GM12891 (cell line): ENCODE measurements around the gene GON4L.

Source experiments
- POLR2A ChIP-seq: IDR thresholded peaks from 2 replicates; pipeline ENCODE4 v1.6.1; 2011; ENCODE audit warnings: low read depth, low read length, control low read depth
- POLR2AphosphoS5 ChIP-seq: IDR thresholded peaks from 2 replicates; pipeline ENCODE4 v1.6.1; 2011; ENCODE audit warnings: low read depth, low read length, control low read depth
- POU2F2 ChIP-seq: IDR thresholded peaks from 2 replicates; pipeline ENCODE4 v1.6.1; 2011; ENCODE audit warnings: low read depth, mild to moderate bottlenecking, control low read depth, low read length, moderate library complexity
- SPI1 ChIP-seq: IDR thresholded peaks from 2 replicates; pipeline ENCODE4 v1.6.1; 2011; ENCODE audit warnings: low read depth, low read length, control low read depth

DNA sequence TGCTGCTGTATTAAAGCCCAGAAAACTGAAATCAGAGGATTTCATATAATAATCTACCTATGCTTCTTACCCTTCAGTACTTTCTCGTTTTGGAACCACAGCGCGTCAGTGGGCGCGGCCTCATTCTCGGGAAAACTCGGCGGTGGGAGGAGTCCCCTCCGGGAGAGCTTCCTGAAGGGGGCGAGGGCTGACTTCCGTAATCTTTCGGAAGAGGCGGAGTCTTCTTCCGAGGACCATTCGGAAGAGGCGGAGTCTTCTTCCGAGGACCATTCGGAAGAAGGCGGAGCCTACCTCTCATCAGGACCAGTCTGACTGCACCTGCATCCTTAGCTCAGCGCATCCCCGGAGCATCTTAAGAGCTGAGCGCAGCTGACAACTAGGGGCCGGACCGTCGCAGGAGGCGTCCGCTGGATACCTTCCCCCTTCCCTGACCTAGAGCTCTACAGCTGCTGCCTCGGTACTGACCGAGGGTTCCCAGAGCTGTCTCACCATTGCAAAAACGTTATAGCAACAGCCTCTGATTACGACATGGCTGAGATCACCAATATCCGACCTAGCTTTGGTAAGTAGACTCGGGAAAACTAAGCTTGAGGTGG is 2.3 kb upstream of the GON4L start, which contains the start of gene SYT11:
- TF ChIP-seq POLR2AphosphoS5 (no peak), POLR2A (peak; percentile 42; the same call in 1 of the 2 replicates), SPI1 (peak; percentile 62), POU2F2 (no peak)
